Kidney epithelial cell (primary cell): ENCODE data around the gene PTPRD. TPM values are rescaled to one million over a fixed set of nuclear protein-coding genes. Genes with fewer than 3 reads are reported as not detected.

Source experiments
- DNase-seq: peaks from one replicate; pipeline ENCODE4 v3.0.0-alpha.2; 2010; ENCODE audit warnings: low read depth
- H3K27me3 ChIP-seq: 2 replicates; pipeline ENCODE4 v1.6.0; 2011; ENCODE audit warnings: low read length; ENCODE audit not compliant: control insufficient read depth, insufficient read depth
- H3K36me3 ChIP-seq: 2 replicates; pipeline ENCODE4 v1.5.1; 2011; ENCODE audit warnings: low read length; ENCODE audit not compliant: control insufficient read depth, insufficient read depth
- H3K4me3 ChIP-seq: 2 replicates; pipeline ENCODE4 v1.5.1; 2011; ENCODE audit warnings: low read depth, mild to moderate bottlenecking, control low read depth, low read length
- total RNA-seq: library from RNA; depleted of rRNA; stranded (reverse); fragments of >200 nt; gene quantifications from 2 replicates; pipeline ENCODE4 v1.2.3, GENCODE V29; 2015
- TF ChIP-seq, protein P1 (sequence below): IDR thresholded peaks from 2 replicates; pipeline ENCODE4 v1.5.1; 2011; ENCODE audit warnings: mild to moderate bottlenecking, moderate library complexity, low read length, control low read depth, inconsistent platforms; ENCODE audit not compliant: insufficient read depth, poor library complexity, severe bottlenecking

The PTPRD gene
- total RNA-seq, 1 donor from 2014 or later, result 18.8 TPM

DNA sequence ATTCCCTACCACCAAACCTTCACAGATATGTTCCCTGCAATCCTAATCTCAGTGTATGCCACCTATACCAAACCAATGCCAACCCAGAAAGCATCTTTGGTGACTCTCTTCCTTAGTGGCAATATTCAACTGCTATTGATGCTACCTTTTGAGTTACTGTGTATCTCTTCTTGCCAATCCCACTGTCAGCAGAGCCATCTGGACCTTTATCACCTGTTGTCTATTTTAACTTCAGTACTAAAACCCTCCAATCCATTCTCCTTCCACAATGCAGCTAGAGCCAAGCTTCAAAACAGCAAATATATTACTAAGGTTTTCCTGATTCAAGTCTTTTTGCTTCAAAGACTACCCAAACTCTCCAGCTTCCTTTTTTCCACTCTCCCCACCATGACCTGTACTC lies 2036.1 kb downstream of the PTPRD start:
- no peak for DNase-seq
- TF ChIP-seq, protein P1, sequence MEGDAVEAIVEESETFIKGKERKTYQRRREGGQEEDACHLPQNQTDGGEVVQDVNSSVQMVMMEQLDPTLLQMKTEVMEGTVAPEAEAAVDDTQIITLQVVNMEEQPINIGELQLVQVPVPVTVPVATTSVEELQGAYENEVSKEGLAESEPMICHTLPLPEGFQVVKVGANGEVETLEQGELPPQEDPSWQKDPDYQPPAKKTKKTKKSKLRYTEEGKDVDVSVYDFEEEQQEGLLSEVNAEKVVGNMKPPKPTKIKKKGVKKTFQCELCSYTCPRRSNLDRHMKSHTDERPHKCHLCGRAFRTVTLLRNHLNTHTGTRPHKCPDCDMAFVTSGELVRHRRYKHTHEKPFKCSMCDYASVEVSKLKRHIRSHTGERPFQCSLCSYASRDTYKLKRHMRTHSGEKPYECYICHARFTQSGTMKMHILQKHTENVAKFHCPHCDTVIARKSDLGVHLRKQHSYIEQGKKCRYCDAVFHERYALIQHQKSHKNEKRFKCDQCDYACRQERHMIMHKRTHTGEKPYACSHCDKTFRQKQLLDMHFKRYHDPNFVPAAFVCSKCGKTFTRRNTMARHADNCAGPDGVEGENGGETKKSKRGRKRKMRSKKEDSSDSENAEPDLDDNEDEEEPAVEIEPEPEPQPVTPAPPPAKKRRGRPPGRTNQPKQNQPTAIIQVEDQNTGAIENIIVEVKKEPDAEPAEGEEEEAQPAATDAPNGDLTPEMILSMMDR, result no peak
- no peaks in the 10 kb centered on the region for H3K36me3 ChIP-seq
- no peaks in the 10 kb centered on the region for H3K27me3 ChIP-seq
- no peak overlapping the region for H3K4me3 ChIP-seq

DNA sequence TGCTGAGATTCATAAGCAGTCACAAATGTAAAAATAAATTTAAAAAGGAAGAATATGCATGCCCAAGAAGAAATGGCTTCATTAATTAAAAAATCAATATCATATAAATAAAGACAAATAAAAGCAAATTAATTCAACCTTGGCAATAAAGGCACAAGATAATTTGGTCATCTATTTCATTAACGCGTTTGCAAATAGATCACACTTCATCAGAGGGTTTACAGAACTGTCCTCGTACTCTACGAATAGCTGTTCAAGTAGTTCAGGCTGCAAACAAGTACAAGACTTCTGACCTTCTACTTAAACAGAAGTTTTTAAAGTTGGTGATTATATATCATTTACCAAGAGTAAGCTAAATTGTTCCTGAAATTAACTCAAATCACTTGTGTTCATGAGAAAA lies 2038.0 kb downstream of the PTPRD start:
- TF ChIP-seq, protein P1, result no peak
- DNase-seq, result no peak
- H3K36me3 ChIP-seq, result no peaks in the 10 kb centered on the region
- no peaks in the 10 kb centered on the region for H3K27me3 ChIP-seq
- no peak overlapping the region for H3K4me3 ChIP-seq

DNA sequence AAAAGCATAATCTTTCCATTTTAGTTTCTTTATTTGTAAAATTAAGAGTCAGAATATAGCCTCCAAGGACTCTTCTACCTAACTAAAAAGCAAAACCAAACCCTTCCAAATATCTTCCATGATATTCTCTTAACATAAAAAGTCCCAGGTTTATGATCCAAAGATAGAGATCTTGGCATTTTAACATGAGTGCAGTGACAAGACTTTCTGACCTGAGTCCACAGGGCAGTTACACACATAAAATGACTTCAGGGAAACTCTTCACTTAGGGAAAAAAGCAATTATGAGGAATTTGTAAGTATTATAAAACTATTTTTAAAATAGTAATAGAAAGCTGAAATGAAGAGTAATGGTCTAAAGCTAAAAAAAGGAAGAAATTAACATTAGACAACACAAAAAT lies 2040.6 kb downstream of the PTPRD start:
- no peak for DNase-seq
- H3K27me3 ChIP-seq, result no peaks in the 10 kb centered on the region
- no peaks in the 10 kb centered on the region for H3K36me3 ChIP-seq
- TF ChIP-seq, protein P1, result no peak
- no peak overlapping the region for H3K4me3 ChIP-seq

DNA sequence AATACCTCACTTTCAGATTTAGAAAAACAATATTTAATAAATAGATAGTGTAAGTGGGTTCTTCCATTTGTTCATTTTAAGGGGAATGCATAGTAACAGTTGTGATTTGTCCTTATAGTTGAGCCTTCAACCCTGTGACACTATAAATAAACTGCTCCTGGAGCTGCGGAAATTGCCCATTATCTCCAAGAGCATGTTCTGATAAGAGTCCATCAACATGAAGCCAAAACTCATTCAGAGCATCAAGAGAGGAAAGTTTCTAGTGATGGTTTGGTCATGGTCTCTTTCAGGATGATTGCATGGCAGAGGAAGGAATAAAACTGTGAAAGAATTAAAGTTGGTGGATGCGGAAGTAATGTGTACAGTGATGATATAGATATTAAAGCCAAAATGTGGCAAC lies 2041.2 kb downstream of the PTPRD start:
- no peaks in the 10 kb centered on the region for H3K27me3 ChIP-seq
- TF ChIP-seq, protein P1, result no peak
- DNase-seq, result no peak
- H3K4me3 ChIP-seq, result no peak overlapping the region
- no peaks in the 10 kb centered on the region for H3K36me3 ChIP-seq

DNA sequence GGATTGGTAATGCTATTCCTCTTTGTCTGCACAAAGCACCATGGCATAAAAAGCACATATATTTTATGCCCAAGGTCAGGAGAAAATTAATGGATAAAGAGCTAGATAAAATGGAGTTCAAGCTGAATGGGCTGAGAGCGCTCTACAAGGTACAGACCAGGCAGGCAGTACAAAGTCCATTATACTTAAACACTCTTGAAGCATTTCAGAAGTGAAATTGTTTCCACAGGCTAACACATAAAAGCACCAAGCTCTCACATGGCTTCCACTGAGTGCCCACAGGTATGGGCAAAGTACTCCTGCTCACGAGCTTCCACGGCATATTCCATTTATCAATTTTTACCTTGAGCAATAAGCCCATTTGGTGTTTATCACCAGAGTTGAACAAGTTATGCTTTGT lies 2042.0 kb downstream of the PTPRD start:
- no peaks in the 10 kb centered on the region for H3K36me3 ChIP-seq
- no peak overlapping the region for H3K4me3 ChIP-seq
- DNase-seq, result no peak
- TF ChIP-seq, protein P1, result no peak
- H3K27me3 ChIP-seq, result no peaks in the 10 kb centered on the region

DNA sequence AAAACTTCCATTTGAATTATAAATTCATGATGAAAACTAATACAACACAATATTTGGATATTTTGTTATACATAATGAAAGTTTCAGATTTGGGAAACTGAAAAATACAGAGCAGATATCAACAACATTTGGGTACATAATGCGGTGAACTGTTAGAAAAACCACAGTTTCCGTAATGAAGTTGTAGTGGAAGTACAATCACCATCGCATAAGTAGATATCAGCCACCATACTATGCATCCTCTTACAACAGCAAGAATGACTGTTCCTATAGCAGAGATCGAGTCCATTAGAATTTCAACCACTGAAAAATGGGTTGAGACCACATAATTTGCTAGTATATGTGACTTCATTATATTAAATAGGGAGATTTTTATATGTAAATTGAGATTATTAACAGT lies 2043.0 kb downstream of the PTPRD start:
- TF ChIP-seq, protein P1, result no peak
- no peaks in the 10 kb centered on the region for H3K36me3 ChIP-seq
- DNase-seq, result no peak

More for the DNA sequence above, 2043.0 kb downstream of the PTPRD start:
- no peak overlapping the region for H3K4me3 ChIP-seq
- no peaks in the 10 kb centered on the region for H3K27me3 ChIP-seq
